Endodermal cell (in vitro differentiated cells): Measurements from ENCODE around the gene PRSS36. TPM values are rescaled to one million over a fixed set of nuclear protein-coding genes. Genes with fewer than 3 reads are reported as not detected.

Source experiments
- DNase-seq: peaks from one replicate; pipeline ENCODE4 v3.0.0-alpha.2; 2017
- H3K27ac ChIP-seq: 2 replicates; pipeline ENCODE4 v1.5.1; 2013; ENCODE audit warnings: mild to moderate bottlenecking, low read depth, low read length, moderate library complexity
- H3K27me3 ChIP-seq: 2 replicates; pipeline ENCODE4 v1.6.1; 2013; ENCODE audit warnings: mild to moderate bottlenecking, low read length, moderate library complexity; ENCODE audit not compliant: insufficient read depth, control insufficient read depth, poor library complexity, severe bottlenecking
- H3K36me3 ChIP-seq: 2 replicates; pipeline ENCODE4 v1.7.0; 2013; ENCODE audit warnings: mild to moderate bottlenecking, low read length, moderate library complexity; ENCODE audit not compliant: control insufficient read depth, insufficient read depth
- H3K4me1 ChIP-seq: one replicate; pipeline ENCODE4 v1.7.0; 2013; ENCODE audit warnings: low read length; ENCODE audit not compliant: control insufficient read depth, insufficient read depth
- H3K4me3 ChIP-seq: 2 replicates; pipeline ENCODE4 v1.5.1; 2013; ENCODE audit warnings: mild to moderate bottlenecking, low read length, moderate library complexity
- H3K9ac ChIP-seq: 2 replicates; pipeline ENCODE4 v1.6.1; 2013; ENCODE audit warnings: mild to moderate bottlenecking, low read length, moderate library complexity; ENCODE audit not compliant: poor library complexity, severe bottlenecking; ENCODE audit errors: extremely low read depth
- H3K9me3 ChIP-seq: 2 replicates; pipeline ENCODE4 v1.6.1; 2013; ENCODE audit warnings: mild to moderate bottlenecking, low read length, moderate library complexity; ENCODE audit not compliant: control insufficient read depth
- H3K27ac Mint-ChIP-seq: 2 replicates; pipeline ENCODE4 v1.8.0; 2020; ENCODE audit warnings: mixed read lengths
- H3K27me3 Mint-ChIP-seq: 2 replicates; pipeline ENCODE4 v1.8.0; 2021; ENCODE audit warnings: mild to moderate bottlenecking, mixed read lengths; ENCODE audit not compliant: insufficient read depth
- H3K36me3 Mint-ChIP-seq: 2 replicates; pipeline ENCODE4 v1.8.0; 2020; ENCODE audit warnings: low read depth, mixed read lengths
- H3K4me1 Mint-ChIP-seq: 2 replicates; pipeline ENCODE4 v1.8.0; 2020; ENCODE audit warnings: mixed read lengths
- H3K4me3 Mint-ChIP-seq: 2 replicates; pipeline ENCODE4 v1.8.0; 2020; ENCODE audit warnings: mild to moderate bottlenecking, moderate library complexity, mixed read lengths
- H3K9me3 Mint-ChIP-seq: 2 replicates; pipeline ENCODE4 v1.8.0; 2020; ENCODE audit warnings: mild to moderate bottlenecking, mixed read lengths
- CTCF ChIP-seq: fragments of 200-600 bp; sonication (generic); conservative IDR thresholded peaks from 2 replicates; pipeline ENCODE4 v1.5.0; 2021; ENCODE audit warnings: antibody characterized with exemption, mild to moderate bottlenecking
- WGBS, 2 experiments: methylation state at CpG; one replicate each; pipeline versions ENCODE4 v1.1.5 to v1.1.7; 2013; ENCODE audit warnings: missing lambda C conversion rate in 2 of 2, mixed read lengths in 1 of 2; ENCODE audit not compliant: insufficient coverage in 1 of 2, insufficient read length in 1 of 2; 5-methylcytosine and 5-hydroxymethylcytosine counted together
- total RNA-seq, 2 donors: library from RNA; stranded (reverse); fragmentation: NEBNext Ultra II Directional in 1 of 2; extraction: Animal tissue kit (Norgen Biotek cat#: 25700) in 1 of 2; gene quantifications; 2 replicates in 1 of 2; 3 replicates in 1 of 2; pipeline ENCODE4 v1.2.1, GENCODE V29; 2021

Gene PRSS36
- total RNA-seq, 2 donors from 2014 or later, result 0.22 to 0.71 TPM

GRCh38 chr16:31099860-31100638 lies 49.8 kb downstream of the PRSS36 start:
- no peak overlapping the region for H3K4me3 Mint-ChIP-seq
- H3K9me3 Mint-ChIP-seq, result peaks cover 8% of the 10 kb centered on the region

GRCh38 chr16:31094424-31095120 lies 55.3 kb downstream of the PRSS36 start, which contains the start of gene VKORC1:
Gene VKORC1, minus strand, starts transcription at chr16:31094797. Its CDS starts 68 bp downstream, at chr16:31094729.
- 0 to 3% methylated on average over 26 to 69 of the region's 69 CpGs for WGBS, 2 experiments
- peak within 1 kb of the TSS; percentile 77 for H3K27ac ChIP-seq
- peak within 1 kb of the TSS; percentile 95 for H3K4me3 ChIP-seq
- Mint-ChIP-seq H3K27ac (peak within 1 kb of the TSS; percentile 69), H3K4me1 (peaks cover 3% of the 10 kb centered on the region), H3K27me3 (peaks cover under 1% of the 10 kb centered on the region), H3K4me3 (peak within 1 kb of the TSS; percentile 80), H3K36me3 (peaks cover 14% of the 10 kb centered on the region), H3K9me3 (no peaks in the 10 kb centered on the region)
- H3K9me3 ChIP-seq, result no peaks in the 10 kb centered on the region
- TF ChIP-seq CTCF, result no peak
- DNase-seq, result peak; percentile 98
- peaks cover 20% of the 10 kb centered on the region for H3K36me3 ChIP-seq
- H3K4me1 ChIP-seq, result no peaks in the 10 kb centered on the region
- H3K27me3 ChIP-seq, result no peaks in the 10 kb centered on the region
- peak within 1 kb of the TSS; percentile 77 for H3K9ac ChIP-seq

More at GRCh38 chr16:31099860-31100638, 49.8 kb downstream of the PRSS36 start:
- peaks cover 12% of the 10 kb centered on the region for H3K27me3 Mint-ChIP-seq
- Histone ChIP-seq H3K27me3 (no peaks in the 10 kb centered on the region), H3K9me3 (no peaks in the 10 kb centered on the region), H3K4me1 (no peaks in the 10 kb centered on the region), H3K27ac (no peak overlapping the region), H3K4me3 (no peak overlapping the region), H3K36me3 (no peaks in the 10 kb centered on the region), H3K9ac (no peak overlapping the region)
- WGBS, 2 experiments, result 80 to 82% methylated on average over 4 of the region's 4 CpGs
- no peaks in the 10 kb centered on the region for H3K36me3 Mint-ChIP-seq
- H3K4me1 Mint-ChIP-seq, result peaks cover 2% of the 10 kb centered on the region
- H3K27ac Mint-ChIP-seq, result no peak overlapping the region
- DNase-seq, result no peak
- TF ChIP-seq CTCF, result no peak

- peak; percentile 73 for DNase-seq
- peaks cover 14% of the 10 kb centered on the region for H3K36me3 Mint-ChIP-seq
- peak overlapping the region; percentile 80 for H3K4me3 Mint-ChIP-seq
- WGBS, 2 experiments, result 0% methylated on average over 14 to 20 of the region's 20 CpGs
- Histone ChIP-seq H3K4me1 (no peaks in the 10 kb centered on the region), H3K27ac (peak overlapping the region; percentile 77), H3K36me3 (peaks cover 20% of the 10 kb centered on the region), H3K4me3 (peak overlapping the region; percentile 95), H3K27me3 (no peaks in the 10 kb centered on the region), H3K9ac (peak overlapping the region; percentile 77), H3K9me3 (no peaks in the 10 kb centered on the region)
- TF ChIP-seq CTCF, result no peak
- H3K4me1 Mint-ChIP-seq, result peaks cover 3% of the 10 kb centered on the region
- no peaks in the 10 kb centered on the region for H3K27me3 Mint-ChIP-seq
- H3K27ac Mint-ChIP-seq, result peak overlapping the region; percentile 69
- no peaks in the 10 kb centered on the region for H3K9me3 Mint-ChIP-seq
Measured at GRCh38 chr16:31094088-31094423, 55.8 kb downstream of the PRSS36 start.
